ENCODE data around the gene EXOC2.

- no peak for TF ChIP-seq CTCF (IDR thresholded peaks at IDR 0.05)
- no peak for TF ChIP-seq POLR2AphosphoS5 (IDR thresholded peaks at IDR 0.05)
- TF ChIP-seq POLR2A (IDR thresholded peaks at IDR 0.05) = no peak
These were observed 257.3 kb downstream of the EXOC2 start for GRCh38 chr6:435441-436307.
